ENCODE results near the gene PDLIM5. TPM values are rescaled to one million over a fixed set of nuclear protein-coding genes. Genes with fewer than 3 reads are reported as not detected.

Gene PDLIM5
- total RNA-seq, 1 donor from 2014 or later = 82.9 TPM

GRCh38 chr4:94428884-94429283 is 22.9 kb upstream of the PDLIM5 start:
- Histone ChIP-seq H3K27me3 (ENCODE audit: control insufficient read depth, insufficient read depth, low read length) (no peaks in the 10 kb centered on the region), H3K36me3 (ENCODE audit: control insufficient read depth, insufficient read depth, low read length) (no peaks in the 10 kb centered on the region), H3K4me3 (ENCODE audit: low read depth, low read length) (no peak overlapping the region)
- DNase-seq (ENCODE audit: low read depth) = no peak
- no peak for FAIRE-seq
- TF ChIP-seq CTCF (IDR thresholded peaks at IDR 0.05; ENCODE audit: insufficient read depth, low read length, severe bottlenecking) = no peak

GRCh38 chr4:94430406-94430805 is 21.3 kb upstream of the PDLIM5 start:
- TF ChIP-seq CTCF (IDR thresholded peaks at IDR 0.05; ENCODE audit: insufficient read depth, low read length, severe bottlenecking) = no peak
- FAIRE-seq (no peak), DNase-seq (ENCODE audit: low read depth) (no peak)
- Histone ChIP-seq H3K4me3 (ENCODE audit: low read depth, low read length) (no peak overlapping the region), H3K36me3 (ENCODE audit: control insufficient read depth, insufficient read depth, low read length) (no peaks in the 10 kb centered on the region), H3K27me3 (ENCODE audit: control insufficient read depth, insufficient read depth, low read length) (no peaks in the 10 kb centered on the region)

- no peaks in the 10 kb centered on the region for H3K36me3 ChIP-seq (ENCODE audit: control insufficient read depth, insufficient read depth, low read length)
- H3K4me3 ChIP-seq (ENCODE audit: low read depth, low read length) = no peak overlapping the region
- no peak for TF ChIP-seq CTCF (IDR thresholded peaks at IDR 0.05; ENCODE audit: insufficient read depth, low read length, severe bottlenecking)
- FAIRE-seq = no peak
- no peaks in the 10 kb centered on the region for H3K27me3 ChIP-seq (ENCODE audit: control insufficient read depth, insufficient read depth, low read length)
- no peak for DNase-seq (ENCODE audit: low read depth)
These were observed 20.4 kb upstream of the PDLIM5 start for GRCh38 chr4:94431388-94431787.

- TF ChIP-seq CTCF (IDR thresholded peaks at IDR 0.05; ENCODE audit: insufficient read depth, low read length, severe bottlenecking) = no peak
- no peak for FAIRE-seq
- Histone ChIP-seq H3K4me3 (ENCODE audit: low read depth, low read length) (no peak overlapping the region), H3K36me3 (ENCODE audit: control insufficient read depth, insufficient read depth, low read length) (no peaks in the 10 kb centered on the region), H3K27me3 (ENCODE audit: control insufficient read depth, insufficient read depth, low read length) (no peaks in the 10 kb centered on the region)
- no peak for DNase-seq (ENCODE audit: low read depth)
These were observed 17.2 kb upstream of the PDLIM5 start for GRCh38 chr4:94434505-94434904.

- no peak overlapping the region for H3K4me3 ChIP-seq (ENCODE audit: low read depth, low read length)
- no peaks in the 10 kb centered on the region for H3K36me3 ChIP-seq (ENCODE audit: control insufficient read depth, insufficient read depth, low read length)
- DNase-seq (ENCODE audit: low read depth) (no peak), FAIRE-seq (no peak)
- no peaks in the 10 kb centered on the region for H3K27me3 ChIP-seq (ENCODE audit: control insufficient read depth, insufficient read depth, low read length)
- TF ChIP-seq CTCF (IDR thresholded peaks at IDR 0.05; ENCODE audit: insufficient read depth, low read length, severe bottlenecking) = no peak
These were observed 15.9 kb upstream of the PDLIM5 start for GRCh38 chr4:94435874-94436273.

- H3K36me3 ChIP-seq (ENCODE audit: control insufficient read depth, insufficient read depth, low read length) = no peaks in the 10 kb centered on the region
- no peak overlapping the region for H3K4me3 ChIP-seq (ENCODE audit: low read depth, low read length)
- TF ChIP-seq CTCF (IDR thresholded peaks at IDR 0.05; ENCODE audit: insufficient read depth, low read length, severe bottlenecking) = no peak
- H3K27me3 ChIP-seq (ENCODE audit: control insufficient read depth, insufficient read depth, low read length) = no peaks in the 10 kb centered on the region
- DNase-seq (ENCODE audit: low read depth) = no peak
- FAIRE-seq = no peak
These were observed 15.2 kb upstream of the PDLIM5 start for GRCh38 chr4:94436512-94436911.
